NCI-H446 treated with DMSO at 0.1 percent for 48 hours (cell line): ENCODE results near the gene RAMP1.
A peak's percentile ranks its signal among the peaks of the same experiment; 100 is the strongest.
"Not testable (repeated sequence)": the region's sequence is repeated elsewhere in the genome, so short reads cannot be mapped to it uniquely, and the experiment has no call there.

Experiments used
- DNase-seq: peaks from one replicate; lab custom pipeline; 2025; lab: John Stamatoyannopoulos, UW

Gene RAMP1

DNA sequence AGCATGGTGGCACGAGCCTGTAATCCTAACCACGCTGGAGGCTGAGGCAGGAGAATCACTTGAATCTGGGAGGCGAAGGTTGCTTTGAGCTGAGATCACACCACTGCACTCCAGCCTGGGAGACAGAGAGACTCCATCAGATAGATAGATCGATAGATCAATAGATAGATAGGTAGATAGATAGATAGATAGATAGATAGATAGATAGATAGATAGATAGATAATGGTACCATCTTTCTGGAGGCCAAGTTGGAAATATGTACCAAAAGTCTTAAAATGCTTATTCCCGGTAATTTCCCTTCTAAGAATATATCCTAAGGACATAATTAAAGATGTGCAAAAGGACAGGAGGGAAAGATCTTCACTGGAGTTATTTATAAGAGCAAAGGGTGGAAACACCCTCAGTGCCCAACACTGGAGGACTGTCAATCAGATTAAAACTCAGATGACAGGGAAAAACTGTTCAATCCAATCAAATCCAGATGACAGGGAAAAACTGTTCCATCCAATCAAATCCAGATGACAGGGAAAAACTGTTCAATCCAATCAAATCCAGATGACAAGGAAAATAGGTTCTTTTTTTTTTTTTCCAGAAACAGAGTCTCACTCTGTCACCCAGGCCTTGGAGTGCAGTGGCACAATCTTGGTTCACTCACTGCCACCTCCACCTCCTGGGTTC is 58.4 kb downstream of the RAMP1 start:
- no peak for DNase-seq

GRCh38 chr2:237919593-237919992 is 60.2 kb downstream of the RAMP1 start:
- no peak for DNase-seq

DNA sequence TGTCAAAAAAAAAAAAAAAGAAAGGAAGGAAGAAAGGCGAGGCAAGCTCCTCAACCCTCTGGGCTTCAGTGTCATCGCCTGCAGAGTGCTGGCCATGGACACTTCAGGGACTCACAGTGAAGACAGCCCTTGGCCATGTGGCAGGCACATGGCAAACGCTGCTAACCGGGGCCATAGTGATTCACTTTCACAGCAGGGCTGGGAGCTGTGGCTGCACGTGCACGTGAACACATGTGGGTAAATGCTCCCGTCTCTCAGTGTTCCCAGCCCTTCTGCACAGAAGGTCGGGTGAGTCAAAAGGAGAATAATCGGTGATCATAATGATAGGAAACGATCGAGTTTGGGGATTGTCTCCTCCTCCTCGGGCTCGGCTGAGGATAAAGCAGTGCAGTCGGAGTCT is 61.2 kb downstream of the RAMP1 start:
- DNase-seq: no peak

GRCh38 chr2:237921967-237922492 is 62.6 kb downstream of the RAMP1 start:
- DNase-seq: no peak

DNA sequence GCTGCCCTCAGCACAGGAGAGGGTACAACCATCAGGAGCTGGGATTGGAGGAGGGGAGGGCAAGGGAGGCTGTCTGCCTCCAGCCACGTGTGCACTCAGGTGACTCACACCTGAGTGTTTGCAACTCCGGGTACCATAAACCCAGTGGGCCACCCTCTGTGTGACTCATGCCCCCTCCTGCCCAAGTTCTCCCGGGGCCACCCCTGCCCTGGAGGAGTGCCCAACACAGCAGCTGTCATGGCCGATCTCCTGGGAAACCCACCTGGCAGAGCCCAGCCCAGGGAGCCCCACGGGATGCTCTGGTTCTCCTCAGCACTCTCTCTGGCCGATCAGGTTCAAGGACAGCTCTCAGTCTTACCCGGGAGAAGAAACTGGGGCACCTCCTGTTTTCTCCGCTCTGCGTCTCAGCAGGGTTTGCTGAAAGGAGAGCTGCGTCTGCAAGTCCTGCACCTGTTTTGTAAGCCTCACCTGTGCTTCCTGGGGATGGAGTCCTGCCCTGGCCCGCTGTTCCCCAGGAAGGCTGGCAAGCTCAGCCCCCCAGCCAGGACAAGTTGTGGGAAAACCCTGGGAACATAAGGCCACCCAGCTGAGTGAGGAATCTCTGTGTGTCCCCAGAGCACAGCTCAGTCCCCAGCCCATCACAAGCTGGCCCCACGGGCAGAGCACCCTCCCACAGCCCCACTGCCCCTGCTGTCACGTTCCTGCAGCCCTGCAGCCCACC is 63.4 kb downstream of the RAMP1 start:
- no peak for DNase-seq

DNA sequence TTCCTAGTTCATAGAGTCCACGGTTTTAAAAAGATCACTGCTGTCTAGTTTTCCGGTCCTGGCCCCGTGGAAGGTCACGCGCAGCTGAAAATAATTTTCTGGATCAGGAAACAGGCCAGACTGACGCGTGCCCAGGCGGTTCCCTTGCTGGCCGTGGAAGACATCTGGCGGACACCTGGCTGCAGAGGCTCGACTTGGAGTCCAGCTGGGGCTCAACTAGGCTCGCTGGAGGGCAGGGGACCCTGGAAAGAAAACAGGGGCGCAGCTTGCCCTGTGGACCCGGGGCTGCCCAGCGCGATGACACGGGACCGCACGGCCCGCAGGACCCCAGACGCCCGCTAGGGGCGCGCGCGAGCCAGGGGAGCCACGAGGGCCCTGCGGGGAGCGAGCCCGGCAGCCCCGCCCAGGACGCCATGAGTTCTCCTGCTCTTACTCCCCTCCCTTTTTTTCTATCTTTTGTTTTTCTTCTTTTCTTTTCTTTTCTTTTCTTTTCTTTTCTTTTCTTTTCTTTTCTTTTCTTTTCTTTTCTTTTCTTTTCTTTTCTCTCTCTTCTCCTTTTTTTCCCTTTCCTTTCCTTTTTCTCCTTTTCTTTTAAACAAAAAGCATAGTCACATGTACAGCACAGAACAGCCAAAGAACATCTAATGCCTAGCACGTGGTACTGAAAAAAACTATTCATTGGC is 64.2 kb downstream of the RAMP1 start:
- DNase-seq: no peak

GRCh38 chr2:237924164-237924534 is 64.7 kb downstream of the RAMP1 start:
- DNase-seq: no peak

- no peak for DNase-seq
These were observed 67.7 kb downstream of the RAMP1 start for GRCh38 chr2:237927135-237927534.

- no peak for DNase-seq
These were observed 68.6 kb downstream of the RAMP1 start for GRCh38 chr2:237927986-237928385.

GRCh38 chr2:237929979-237930378 is 70.6 kb downstream of the RAMP1 start:
- no peak for DNase-seq

DNA sequence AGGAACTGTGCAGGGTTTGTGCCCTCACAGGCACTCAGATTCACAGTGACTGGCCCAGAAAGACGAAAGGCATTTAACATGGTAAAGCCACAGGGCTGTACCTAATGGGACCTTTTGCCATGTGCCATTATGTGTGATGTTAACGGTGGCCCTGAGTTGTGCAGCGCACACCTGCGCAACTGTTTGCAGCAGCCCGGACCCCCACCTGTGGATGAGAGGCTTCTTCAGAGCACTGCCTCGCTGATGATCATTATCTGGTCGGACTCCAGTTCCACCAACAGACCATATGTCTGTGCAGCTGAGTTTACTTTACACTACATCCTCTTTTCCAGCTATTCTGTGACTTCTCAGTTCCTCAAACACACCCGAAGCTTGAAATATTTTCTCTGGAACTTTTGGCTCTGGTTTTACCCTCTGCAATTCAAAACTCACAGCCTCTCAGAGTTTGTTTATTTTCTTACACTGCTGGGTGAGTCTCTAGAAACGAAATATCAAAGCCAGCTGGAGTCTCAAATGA is 71.8 kb downstream of the RAMP1 start:
- peak; percentile 6 for DNase-seq

DNA sequence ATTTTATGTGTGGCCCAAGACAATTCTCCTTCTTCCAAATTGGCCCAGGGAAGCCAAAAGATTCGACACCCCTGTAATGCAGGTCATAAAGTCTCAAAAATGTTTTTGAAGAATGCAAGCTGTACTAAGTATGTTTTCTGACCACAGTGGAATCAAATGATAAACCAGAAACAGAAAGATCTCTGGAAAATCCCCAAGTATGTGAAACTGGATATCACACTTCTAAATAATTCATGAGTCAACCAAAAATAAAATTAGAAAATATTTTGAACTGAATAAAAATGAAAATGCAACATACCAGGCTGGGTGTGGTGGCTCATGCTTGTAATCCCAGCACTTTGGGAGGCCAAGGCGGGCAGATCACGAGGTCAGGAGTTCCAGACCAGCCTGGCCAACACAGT is 73.3 kb downstream of the RAMP1 start:
- no peak for DNase-seq

DNA sequence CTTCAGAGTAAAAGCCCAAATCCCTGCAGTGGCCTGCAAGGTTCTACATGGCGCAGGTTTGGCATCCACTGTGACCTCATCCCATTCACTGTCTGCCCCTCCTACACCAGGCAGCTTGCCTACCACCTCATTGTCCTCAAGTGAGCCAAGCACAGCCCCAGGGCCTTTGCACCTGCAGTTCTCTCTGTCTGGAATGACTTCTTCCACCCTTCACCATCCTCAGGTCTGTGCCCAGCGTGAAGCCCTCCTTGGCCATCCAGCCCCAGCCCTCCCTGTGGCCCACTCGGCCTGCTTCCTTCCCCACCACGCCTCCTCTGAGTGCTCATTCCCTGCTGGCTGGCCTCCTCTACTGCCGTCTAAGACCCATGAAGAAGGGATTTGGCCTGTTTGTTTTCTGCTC is 74.8 kb downstream of the RAMP1 start:
- no peak for DNase-seq

- no peak for DNase-seq
These were observed 76.5 kb downstream of the RAMP1 start for GRCh38 chr2:237935740-237936452.

DNA sequence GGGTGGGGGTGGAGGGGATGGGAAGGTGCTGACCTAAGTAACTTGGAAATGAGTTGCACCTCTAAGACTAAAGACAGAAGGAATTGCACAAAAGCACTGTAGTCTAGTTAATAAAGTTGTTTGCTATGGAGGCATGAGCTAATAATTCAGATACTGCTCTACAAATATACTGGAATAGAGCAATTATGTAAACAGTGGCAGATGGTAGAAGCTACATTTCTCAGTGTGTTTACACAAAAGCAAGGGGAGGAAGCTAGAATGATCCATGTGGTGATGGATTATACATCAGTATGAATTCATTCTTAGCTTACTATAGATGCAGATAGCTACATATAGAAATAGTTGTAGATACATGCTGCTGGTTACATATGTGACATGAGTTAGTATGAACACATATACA is 79.8 kb downstream of the RAMP1 start:
- peak; percentile 27 for DNase-seq

GRCh38 chr2:237940828-237941227 is 81.4 kb downstream of the RAMP1 start:
- no peak for DNase-seq

- no peak for DNase-seq
These were observed 81.8 kb downstream of the RAMP1 start for GRCh38 chr2:237941239-237941638.

- DNase-seq: no peak
These were observed 83.1 kb downstream of the RAMP1 start for GRCh38 chr2:237942513-237942899.

DNA sequence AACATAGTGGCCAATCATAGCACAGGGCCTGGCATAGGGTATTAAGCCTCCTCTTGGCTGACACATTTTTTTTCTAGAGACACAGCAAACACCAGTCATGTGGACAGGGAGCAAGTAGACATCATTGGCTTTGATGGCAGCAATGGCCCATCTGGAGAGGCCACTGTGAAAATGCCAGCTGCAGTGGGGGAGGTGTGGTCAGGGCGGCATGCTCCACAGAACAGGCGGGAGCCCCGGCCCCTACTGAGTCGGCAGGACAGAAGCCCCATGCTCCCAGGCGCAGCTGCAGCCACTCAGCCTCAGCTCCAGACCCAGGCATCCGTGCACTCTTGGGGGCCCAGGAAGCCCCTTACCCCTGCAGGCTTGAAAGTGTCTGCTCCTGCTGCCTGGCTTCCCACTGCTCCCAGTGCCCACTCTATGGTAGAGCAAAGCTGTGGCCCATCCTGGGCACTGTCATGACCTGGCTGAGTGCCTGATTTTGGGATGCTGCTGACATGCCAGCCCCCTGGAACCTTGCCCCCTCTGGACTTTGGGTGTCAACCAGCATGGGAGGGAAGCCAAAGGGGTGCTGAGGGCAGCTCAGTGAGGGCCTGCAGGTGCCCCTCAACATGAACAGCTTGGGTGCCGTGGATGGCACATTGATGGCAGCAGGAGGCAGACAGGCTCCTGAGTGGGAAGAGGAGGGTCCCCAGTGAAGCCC is 84.1 kb downstream of the RAMP1 start:
- DNase-seq: no peak

DNA sequence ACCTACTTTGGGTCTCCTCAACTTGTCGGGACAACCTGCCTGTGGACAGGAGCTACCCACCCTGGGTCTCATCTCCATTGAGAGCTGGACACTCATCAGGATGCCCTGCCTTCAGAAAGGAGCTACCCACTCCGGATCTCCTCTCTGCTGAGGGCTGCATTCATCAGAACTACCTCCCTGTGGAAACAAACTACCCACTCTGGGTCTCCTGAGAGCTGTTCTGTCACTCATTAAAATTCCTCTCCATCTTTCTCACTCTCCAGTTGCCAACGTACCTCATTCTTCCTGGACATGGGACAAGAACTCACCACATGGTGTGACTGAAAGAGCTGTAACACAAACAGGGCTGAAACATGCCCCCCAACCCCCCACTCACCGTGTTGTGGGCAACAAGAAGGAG is 84.9 kb downstream of the RAMP1 start:
- no peak for DNase-seq

DNA sequence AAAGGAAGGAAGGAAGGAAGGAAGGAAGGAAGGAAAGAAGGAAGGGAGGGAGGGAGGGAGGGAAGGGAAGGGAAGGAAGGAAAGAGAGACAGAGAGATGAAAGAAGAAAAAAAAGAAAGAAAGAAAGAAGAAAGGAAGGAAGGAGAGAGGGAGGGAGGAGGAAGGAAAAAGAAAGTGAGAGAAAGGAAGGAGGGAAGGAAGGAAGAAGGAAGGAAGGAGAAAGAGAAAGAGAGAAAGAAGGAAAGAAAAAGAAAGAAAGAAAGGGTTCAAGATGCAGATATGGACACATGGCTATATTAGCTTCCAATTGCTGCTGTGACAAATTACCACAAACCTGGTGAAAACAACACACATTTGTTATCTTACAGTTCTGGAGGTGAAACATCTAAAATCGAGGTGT is 87.0 kb downstream of the RAMP1 start:
- DNase-seq: no peak

DNA sequence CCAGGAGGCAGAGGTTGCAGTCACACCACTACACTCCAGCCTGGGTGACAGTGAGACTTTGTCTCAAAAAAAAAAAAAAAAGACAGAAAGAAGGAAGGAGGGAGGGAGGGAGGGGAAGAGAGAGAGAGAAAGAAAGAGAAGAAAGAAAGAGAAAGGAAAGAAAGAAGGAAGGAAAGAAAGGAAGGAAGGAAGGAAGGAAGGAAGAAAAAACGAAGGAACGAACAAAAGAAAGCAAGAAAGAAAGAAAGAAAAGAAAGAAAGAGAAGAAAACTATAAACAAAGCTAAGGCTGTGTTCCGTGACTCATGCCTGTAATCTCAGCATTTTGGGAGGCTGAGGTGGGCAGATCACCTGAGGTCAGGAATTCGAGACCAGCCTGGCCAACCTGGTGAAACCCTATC is 91.9 kb downstream of the RAMP1 start:
- DNase-seq: not testable (repeated sequence)
